ENCODE results near the gene ANAPC7.
"Not testable (repeated sequence)": the region's sequence is repeated elsewhere in the genome, so short reads cannot be mapped to it uniquely, and the experiment has no call there.

ANAPC7 gene, protein sequence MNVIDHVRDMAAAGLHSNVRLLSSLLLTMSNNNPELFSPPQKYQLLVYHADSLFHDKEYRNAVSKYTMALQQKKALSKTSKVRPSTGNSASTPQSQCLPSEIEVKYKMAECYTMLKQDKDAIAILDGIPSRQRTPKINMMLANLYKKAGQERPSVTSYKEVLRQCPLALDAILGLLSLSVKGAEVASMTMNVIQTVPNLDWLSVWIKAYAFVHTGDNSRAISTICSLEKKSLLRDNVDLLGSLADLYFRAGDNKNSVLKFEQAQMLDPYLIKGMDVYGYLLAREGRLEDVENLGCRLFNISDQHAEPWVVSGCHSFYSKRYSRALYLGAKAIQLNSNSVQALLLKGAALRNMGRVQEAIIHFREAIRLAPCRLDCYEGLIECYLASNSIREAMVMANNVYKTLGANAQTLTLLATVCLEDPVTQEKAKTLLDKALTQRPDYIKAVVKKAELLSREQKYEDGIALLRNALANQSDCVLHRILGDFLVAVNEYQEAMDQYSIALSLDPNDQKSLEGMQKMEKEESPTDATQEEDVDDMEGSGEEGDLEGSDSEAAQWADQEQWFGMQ

DNA sequence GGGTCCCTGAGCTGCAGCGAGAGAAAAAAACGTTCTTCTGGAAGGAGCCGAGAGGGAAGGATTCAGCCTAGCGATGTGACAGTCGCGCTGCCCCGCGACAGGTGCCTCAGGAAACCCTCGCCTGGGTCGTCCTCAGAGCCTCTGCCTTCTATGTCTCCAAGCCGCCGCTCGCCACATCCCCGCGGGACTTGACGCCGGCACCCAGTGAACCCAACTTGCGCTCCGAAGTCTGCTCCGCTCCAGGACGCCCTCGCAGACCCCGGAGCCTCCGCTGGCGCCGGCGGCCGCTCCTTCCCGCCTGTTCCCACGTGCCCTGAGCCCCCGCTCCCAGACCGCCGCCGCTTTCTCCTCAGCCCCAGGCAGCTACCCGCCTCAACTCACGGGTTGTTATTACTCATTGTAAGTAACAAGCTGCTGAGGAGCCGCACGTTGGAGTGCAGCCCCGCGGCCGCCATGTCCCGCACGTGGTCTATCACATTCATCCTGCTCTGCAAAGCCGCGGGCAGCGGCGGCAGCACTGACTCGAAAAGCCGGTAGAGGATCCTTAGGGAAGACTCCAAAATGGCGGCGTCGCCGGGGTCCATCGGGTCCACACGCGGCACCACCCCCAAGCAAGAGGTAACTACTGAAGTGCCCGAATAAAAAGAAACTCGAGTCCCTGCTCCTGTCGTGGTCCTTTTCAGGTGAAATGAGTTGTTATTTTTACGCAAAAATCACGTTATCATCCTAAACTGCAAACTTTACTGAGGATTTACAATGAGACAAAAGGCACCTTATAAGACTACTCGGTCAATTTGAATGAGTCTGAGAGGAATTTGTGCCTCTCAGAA lies at the start of gene ANAPC7:
Gene ANAPC7, minus strand, starts transcription at position 563 of the 830 bp plus-strand sequence. Its CDS starts 81 bp downstream, at position 482.
- peak; percentile 91 for DNase-seq

DNA sequence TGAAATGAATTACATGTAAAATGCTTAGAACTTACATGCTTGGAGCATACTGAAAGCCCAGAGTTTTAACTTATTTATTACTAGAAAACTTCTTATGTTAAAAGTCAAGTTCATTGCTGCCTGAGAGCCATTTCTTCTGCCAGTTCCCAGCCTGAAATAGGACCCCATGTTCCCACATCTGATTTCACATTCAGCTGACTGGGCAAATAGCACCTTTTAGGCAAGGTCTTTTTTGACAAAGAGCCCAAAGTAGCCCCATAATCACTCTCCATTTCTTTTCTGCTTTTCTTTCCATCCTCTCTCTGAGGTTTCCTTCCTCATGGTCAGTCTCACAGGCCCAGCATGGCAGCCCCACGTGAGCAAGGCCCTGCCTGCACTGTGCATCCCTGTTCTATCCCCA lies 47.8 kb upstream of the ANAPC7 start:
- no peak for DNase-seq

DNA sequence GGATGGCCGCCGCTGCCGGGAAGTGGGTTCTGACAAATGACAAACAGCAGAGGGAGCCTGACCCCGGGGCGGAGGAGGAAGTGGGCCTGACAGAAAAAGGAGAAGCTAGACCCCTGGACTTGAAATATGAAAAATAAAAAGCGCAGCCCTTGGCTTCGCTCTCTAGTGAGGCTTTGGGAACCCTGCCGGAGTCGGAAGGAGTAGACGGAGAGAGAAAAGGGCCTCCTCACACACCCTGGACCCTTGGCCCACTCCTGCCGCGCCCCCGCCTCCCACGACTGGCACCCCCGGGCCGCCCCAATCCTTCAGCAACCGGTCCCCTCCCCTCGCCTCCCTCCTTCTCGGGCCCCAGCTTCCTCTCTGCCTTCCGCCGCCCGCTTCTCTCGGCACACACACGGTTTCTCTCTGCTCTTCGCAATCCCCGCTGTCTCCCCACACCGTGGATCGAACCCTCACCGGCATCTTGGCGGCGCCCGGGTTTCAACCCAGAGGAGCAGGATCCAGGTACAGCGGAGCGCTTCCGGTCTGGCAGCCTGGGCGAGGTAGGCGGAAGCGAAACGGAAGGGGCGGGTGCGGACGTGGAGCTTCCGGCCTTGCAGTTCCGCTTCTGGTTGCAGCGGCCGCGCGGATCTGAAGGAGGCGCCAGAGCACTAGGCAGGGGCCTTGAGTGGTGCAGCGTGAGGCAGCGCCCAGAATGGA lies 46.4 kb upstream of the ANAPC7 start, which contains the start of gene ARPC3:
Gene ARPC3, minus strand, starts transcription at position 539 of the 699 bp plus-strand sequence. Its CDS starts 77 bp downstream, at position 462.
- DNase-seq: peak; percentile 91

DNA sequence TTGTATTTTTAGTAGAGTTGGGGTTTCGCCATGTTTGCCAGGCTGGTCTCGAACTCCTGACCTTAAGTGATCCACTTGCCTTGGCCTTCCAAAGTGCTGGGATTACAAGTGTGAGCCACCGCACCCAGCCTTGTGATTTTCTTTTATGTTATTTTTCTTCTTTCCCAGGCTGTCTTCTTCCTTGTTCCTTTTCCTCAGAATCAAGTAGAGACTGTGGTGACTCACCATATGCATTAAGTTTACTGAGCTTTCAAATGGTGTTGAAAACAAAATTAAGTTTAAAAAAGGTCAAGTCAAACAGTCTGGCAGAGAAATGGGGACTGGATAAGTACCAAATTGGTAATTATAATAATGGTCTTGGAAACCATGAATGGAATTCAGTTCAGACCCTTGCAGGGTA lies 40.9 kb upstream of the ANAPC7 start:
- DNase-seq: no peak

DNA sequence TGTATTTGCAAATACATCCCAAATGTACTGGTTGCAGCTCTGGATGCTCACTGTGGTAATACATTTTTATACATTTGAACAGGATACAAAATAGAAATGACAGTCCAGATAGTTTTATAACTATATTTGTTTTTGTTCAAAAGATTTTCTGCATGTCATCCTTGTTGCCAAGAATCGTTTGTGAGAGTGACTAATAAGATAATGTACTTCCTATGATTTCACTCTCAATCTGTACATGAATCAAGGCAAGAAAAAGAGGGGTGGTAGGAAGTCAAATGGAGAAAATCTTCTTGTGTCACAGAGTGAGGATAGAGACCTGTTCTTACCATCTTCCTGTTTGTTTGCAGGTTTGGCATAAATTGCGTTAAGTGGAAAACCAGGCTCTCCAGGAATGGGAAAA lies 32.7 kb upstream of the ANAPC7 start:
- no peak for DNase-seq

DNA sequence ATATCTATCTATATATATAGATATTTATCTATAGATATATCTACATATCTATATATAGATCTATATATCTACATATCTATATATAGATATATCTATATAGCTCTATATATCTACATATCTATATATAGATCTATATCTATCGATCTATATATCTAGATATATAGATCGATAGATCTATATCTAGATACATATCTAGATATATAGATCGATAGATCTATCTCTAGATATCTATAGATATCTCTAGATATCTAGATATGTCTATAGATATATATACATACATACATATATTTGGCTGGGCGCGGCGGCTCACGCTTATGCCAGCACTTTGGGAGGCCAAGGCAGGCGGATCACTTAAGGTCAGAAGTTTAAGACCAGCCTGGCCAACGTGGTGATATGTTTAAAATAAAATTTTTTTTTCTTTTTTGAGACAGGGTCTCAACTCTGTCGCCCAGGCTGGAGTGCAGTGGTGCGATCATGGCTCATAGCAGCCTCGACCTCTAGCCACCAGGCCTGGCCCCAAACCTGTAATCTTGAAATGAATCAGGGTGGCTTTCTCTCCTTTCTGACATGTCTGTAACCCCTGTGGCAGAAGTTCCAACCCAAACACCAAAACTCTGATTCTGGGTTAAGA lies 28.6 kb upstream of the ANAPC7 start:
- no peak for DNase-seq

DNA sequence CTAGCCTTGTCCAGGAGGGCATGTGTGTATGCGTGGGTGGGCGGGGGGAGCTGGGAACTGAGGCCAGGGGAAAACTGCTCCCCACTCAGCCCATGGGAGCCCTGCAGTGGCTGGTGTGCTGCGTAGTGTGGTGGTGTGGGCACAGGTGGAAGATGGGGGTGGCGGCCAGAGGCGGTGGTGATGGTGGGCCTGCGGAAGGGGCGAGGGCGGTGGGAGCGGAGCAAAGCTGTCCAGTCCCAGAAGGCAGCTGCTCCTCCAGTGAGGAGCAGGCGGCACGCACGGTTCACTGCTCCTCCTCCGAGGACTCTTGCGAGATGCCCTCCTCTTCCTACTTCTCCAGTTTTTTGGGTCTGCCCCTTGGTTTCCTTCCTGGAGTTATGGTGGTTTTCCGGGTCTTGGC lies 26.2 kb upstream of the ANAPC7 start:
- DNase-seq: not testable (repeated sequence)

DNA sequence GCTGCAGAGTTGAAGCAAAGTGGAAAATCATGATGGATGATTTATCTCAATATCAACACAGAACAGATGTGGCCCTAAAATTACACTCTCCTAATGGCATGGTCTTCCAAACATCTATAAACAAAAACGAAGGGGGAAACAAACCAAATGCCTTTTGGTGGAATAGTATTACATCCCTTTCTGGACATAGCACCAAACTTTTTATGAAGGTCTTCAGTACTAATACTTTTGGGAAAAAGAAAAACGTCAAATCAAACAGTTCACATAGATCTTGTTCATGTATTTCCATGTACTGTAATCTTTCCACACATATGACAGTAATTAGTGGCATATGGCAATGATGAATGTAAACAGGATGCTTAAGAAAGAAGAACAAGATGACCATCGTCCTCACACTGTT lies 22.9 kb upstream of the ANAPC7 start:
- DNase-seq: no peak

DNA sequence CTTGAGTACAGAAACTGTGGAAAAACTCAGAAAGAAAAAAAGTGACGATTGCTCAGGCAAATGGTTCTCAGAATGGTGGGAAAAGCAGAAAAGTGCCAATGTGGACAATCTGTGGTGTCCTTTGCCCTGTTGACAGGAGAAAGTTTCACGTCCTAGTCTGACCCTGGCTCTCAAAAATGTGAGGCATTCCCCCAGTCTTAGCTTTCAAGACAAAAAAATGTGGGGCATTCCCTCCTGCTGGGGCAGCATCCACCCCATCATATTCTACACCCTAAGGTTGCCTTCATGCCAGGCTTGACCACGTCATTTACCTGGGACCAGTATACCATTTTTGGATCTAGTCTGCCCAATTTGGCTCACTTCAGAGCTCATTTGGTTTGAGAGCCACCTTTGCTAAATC lies 20.7 kb upstream of the ANAPC7 start:
- no peak for DNase-seq

DNA sequence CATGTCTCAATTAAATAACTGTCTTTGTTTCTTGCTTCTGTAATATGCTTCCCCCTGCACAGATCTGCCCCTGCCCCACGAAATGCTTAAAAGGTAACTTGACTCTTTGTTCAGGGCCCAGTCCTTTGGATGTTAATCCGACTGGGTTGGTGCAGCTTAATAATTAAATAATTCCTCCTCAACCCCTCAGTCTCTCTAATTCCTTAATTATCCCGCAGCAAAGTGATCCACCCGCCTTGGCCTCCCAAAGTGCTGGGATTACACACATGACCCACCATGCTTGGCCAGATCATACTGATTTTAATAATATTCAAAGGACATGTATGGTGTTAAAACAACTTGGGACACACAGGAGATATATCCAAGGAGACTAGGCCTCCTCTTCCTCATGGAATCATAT lies 18.2 kb upstream of the ANAPC7 start:
- DNase-seq: no peak

DNA sequence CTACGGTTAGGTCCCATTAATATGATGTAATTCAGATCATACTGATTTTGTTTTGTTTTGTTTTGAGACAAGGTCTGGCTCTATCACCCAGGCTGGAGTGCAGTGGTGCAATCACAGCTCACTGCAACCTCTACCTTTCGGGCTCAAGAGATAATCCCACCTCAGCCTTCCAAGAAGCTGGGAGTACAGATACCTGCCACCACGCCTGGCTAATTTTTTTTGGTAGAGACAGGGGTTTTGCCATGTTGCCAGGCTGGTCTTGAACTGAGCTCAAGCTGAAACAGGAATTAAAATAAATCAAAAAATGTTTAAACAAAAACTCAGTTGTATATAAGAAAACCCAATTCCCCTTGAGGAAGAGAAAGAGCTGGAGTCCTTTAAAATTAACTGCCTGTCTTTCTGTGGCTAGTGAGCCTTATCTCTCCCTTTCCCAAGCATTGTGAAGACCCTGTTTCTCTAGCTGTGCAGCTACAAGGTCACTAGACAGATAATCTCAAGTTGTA lies 17.7 kb upstream of the ANAPC7 start:
- DNase-seq: no peak

DNA sequence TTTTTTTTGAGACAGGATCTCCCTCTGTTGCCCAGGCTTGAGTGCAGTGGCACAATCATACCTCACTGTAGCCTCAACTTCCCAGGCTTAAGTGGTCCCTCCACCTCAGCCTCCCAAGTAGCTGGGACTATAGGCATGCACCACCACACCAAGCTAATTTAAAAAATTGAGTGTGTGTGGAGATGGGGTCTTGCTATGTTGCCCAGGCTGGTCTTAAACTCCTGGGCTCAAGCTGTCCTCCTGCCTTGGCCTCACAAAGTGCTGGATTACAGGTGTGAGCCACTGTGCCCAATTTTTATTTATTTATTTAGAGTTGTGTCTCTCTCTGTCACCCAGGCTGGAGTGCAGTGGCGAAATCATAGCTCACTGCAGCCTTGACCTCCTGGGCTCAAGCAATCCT lies 17.1 kb upstream of the ANAPC7 start:
- DNase-seq: not testable (repeated sequence)

DNA sequence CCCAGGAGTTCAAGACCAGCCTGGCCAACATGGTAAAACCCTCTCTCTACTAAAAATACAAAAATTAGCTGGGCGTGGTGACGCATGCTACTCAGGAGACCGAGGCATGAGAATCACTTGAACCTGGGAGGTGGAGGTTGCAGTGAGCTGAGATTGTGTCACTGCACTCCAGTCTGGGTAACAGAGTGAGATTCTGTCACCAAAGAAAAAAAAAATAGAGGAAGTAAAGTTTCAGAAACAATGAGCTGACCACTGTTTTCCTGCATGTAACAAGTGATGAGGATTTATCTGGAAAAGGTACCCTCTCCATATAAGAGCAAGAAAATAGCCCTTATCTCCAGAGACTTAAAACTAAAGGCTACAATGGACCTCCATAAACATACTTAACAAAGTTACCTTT lies 13.6 kb upstream of the ANAPC7 start:
- not testable (repeated sequence) for DNase-seq

DNA sequence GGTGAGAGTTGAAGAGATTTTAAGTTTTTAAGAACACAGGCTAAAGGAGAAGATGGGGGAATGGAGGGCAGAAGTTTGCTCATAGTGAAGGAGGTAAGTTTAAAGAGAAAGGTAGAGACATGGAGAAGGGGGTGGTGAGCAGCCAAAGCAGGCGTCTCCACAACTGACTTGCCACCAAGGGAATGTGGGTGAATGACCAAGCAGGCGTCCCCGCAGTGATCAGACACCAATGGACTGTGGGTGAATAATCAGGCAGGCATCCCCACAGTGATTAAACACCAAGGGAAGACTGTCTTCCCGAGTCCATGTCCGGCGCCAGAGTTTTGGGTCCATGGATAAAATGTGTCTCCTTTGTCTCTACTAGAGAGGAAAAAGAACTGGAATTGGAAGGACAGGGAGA lies 6.6 kb upstream of the ANAPC7 start:
- DNase-seq: not testable (repeated sequence)

DNA sequence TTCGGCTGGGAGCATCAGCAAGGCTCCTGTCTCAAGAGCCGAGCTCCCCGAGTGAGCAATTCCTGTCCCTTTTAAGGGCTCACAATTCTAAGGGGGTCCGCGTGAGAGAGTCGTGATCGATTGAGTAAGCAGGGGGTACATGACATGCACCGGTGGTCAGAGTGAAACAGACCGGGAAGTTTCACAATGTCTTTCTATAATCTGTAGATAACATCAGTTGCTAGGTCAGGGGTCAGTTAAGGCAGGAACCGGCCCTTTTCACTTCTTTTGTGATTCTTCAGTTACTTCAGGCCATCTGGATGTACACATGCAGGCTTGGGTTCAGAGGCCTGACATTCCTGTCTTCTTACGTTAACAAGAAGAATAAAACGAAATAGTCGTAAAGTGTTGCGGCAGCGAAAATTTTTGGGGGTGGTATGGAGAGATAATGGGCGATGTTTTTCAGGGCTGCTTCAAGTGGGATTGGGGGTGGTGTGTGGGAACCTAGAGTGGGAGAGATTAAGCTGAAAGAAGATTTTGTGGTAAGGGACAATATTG lies 1.7 kb upstream of the ANAPC7 start:
- DNase-seq: not testable (repeated sequence)

DNA sequence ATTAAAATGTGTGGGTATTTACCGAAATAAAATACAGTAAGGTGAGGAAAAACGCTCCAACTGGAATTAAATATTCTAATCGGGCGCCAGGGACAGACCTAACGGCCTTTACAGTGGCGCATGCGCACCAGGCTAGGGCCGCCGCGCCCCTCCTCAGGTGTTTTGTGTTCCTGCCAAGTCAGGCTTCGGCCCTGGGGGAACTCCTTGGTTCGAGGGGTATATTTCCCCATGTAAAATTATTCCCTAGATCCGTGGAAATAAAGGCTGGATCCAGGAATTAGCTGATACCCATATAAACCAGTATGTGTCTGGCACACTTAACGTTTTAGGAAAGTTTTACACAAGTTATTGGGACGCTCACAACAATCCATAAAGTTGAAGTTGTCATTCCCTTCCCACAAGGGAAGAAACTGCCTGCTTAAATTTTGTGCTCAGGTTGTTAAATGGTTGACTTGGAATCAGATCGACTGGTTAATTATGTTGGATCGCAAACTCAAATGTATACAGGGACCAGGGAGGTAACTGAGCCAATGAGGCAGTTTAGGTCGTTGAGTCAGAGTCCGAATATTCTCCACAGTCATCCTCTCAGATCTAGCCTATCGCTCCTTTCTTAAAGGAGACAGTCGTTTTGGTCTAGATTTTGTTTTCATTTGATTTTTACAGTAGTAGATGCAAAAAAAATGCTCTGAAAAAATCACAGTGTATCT lies 621 bp upstream of the ANAPC7 start:
- DNase-seq: peak; percentile 86

DNA sequence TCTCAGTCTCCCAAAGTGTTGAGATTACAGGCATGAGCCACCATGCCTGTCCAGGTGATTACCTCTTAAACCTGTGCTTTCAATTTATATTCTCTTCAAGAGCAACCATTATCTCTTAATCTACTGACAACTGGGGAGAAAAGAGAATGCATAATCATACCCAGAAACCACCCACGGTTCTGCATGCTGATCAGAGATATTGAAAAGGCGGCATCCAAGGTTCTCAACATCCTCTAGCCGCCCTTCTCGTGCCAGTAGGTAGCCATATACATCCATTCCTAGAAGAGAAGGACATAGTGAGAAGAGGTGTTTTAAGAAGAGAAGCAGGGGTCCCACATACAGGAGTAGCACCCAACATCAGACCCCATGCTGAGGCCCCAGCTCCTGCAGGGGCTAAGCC lies 20.8 kb downstream of the ANAPC7 start:
- no peak for DNase-seq

DNA sequence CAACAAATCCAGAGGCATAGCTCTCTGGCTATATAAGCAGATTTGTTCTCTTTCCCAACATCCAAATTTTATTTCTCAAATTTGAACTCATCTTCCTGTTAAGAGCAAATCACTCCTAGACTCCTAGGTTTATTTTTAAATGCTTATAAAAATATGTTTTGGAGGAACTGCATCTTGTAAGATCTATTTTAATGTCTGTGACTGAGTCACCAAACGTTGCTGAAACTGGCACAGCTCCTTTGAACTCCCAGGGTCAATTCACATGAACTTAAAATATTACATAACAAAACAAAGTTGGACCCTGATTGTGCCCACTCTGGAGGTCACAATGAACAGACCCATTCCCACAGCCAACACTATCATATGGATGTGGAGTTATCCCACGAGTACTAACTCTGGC lies 23.9 kb downstream of the ANAPC7 start:
- DNase-seq: no peak

DNA sequence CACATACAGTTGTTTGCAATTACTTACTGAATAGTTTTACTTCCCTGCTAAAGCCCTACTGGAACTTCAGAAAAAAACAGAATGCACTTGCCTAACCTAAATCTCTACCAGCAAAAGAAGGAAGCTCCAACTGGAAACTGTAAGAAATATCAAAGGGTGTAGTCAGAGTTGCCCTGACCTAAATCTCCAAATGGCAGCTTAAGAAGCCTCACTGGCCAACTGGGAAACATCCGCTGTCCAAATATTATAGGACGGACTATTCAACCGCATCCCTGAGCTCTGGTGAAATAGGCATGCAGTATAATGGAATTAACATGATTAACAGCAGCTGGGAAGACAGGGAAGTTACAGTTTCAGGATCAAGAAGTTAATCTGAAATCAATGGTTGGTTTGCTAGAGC lies 24.3 kb downstream of the ANAPC7 start:
- no peak for DNase-seq

DNA sequence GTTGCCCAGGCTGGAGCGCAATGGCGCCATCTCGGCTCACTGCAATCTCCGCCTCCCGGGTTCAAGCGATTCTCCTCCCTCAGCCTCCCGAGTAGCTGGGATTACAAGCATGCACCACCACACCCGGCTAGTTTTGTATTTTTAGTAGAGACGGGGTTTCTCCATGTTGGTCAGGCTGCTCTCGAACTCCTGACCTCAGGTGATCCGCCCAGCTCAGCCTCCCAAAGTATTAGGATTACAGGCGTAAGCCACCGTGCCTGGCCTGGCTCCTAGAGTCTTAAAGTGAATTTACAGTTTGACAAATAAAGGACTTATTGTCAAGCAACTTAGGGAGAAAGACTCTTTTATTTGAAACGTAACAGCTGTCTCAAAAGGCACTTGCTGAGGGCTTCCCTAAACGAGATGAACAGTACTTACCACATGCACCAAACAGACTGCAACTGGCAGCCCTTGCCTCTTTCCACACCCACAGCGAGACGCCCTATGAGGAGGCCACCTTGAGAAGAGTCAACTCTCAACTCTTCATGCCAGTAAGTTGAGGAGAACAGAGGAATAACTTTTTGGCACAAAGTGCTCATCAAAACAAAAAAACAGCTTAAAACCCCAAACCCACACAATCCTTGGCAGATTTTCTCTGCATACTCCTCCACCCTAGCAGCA lies 25.2 kb downstream of the ANAPC7 start:
- not testable (repeated sequence) for DNase-seq

Data from COR-L47 (cell line).